22Rv1 (cell line): ENCODE results near the gene PPP6R3.

Experiments
- CTCF ChIP-seq: fragments of 450-650 bp; IDR thresholded peaks from 2 replicates; pipeline ENCODE4 v1.5.1; 2017; ENCODE audit warnings: mild to moderate bottlenecking
- ZFX ChIP-seq: fragments of 450-650 bp; IDR thresholded peaks from 2 replicates; pipeline ENCODE4 v1.6.1; 2017; ENCODE audit warnings: antibody characterized with exemption, borderline replicate concordance

- TF ChIP-seq CTCF (no peak), ZFX (no peak)
These were observed 82.1 kb downstream of the PPP6R3 start for GRCh38 chr11:68542617-68543016.
